ENCODE results near the gene CCNL1. TPM values are rescaled to one million over a fixed set of nuclear protein-coding genes. Genes with fewer than 3 reads are reported as not detected.
A peak's percentile ranks its signal among the peaks of the same experiment; 100 is the strongest.
"Not testable (repeated sequence)": the region's sequence is repeated elsewhere in the genome, so short reads cannot be mapped to it uniquely, and the experiment has no call there.

Gene CCNL1
- total and polyA plus RNA-seq, 8 donors, result 82.6 to 319 (median 205) TPM

DNA sequence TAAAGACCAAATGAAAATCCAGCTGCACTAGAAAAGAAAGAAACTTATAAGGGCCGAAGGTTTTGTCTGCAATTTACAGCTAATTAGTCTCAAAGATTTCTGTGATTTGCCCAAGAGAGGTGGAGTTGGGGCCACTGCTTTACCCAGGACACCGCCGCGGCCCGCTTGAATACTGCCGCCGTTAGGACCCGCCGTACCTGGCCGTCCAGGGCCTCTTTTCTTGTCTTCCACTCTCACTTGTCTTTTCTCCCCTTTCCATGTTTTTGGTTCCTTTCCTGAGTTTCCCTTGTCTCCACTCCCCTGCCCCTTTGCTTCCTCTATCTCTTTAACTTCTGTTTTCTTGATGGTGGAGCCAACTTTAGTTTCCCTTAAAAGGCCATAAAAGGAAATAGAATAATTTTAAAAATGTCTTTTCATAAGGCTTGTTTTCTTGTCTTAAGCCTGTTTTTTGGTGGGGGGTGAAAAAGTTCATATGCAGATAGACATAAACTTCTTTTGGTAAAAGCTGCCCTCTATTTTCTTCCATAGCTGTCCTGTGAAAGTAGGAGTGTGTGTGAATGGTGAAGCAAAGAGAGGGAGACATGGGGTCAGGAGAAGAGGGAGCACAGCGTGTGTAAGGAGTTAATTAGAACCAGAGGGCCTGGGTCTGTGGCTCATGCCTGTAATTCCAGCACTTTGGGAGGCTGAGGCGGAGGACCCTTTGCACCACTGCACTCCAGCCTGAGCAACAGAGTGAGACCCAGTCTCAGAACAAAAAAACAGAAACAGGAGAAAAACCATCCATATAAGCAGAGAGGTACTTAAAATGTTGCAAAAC lies 16.0 kb upstream of the CCNL1 start:
- Histone ChIP-seq H3K27me3 (no peaks in the 10 kb centered on the region), H3K9me3 (peaks cover 0 to 2% of the 10 kb centered on the region in 2 donors), H3K36me3 (no peaks in the 10 kb centered on the region), H3K27ac (peak overlapping the region; percentile 98 to 99), H3K4me3 (peak overlapping the region; percentile 38 to 55), H3K4me1 (peaks cover 15 to 36% of the 10 kb centered on the region in 2 donors)
- TF ChIP-seq, protein P1, sequence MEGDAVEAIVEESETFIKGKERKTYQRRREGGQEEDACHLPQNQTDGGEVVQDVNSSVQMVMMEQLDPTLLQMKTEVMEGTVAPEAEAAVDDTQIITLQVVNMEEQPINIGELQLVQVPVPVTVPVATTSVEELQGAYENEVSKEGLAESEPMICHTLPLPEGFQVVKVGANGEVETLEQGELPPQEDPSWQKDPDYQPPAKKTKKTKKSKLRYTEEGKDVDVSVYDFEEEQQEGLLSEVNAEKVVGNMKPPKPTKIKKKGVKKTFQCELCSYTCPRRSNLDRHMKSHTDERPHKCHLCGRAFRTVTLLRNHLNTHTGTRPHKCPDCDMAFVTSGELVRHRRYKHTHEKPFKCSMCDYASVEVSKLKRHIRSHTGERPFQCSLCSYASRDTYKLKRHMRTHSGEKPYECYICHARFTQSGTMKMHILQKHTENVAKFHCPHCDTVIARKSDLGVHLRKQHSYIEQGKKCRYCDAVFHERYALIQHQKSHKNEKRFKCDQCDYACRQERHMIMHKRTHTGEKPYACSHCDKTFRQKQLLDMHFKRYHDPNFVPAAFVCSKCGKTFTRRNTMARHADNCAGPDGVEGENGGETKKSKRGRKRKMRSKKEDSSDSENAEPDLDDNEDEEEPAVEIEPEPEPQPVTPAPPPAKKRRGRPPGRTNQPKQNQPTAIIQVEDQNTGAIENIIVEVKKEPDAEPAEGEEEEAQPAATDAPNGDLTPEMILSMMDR (IDR thresholded peaks at IDR 0.05), result no peak
- intact Hi-C loops (cut with DNase I), result no loop called here
- peak in 2 of 4 donors; percentile 36 to 83 for DNase-seq
- peak; percentile 44 for ATAC-seq

DNA sequence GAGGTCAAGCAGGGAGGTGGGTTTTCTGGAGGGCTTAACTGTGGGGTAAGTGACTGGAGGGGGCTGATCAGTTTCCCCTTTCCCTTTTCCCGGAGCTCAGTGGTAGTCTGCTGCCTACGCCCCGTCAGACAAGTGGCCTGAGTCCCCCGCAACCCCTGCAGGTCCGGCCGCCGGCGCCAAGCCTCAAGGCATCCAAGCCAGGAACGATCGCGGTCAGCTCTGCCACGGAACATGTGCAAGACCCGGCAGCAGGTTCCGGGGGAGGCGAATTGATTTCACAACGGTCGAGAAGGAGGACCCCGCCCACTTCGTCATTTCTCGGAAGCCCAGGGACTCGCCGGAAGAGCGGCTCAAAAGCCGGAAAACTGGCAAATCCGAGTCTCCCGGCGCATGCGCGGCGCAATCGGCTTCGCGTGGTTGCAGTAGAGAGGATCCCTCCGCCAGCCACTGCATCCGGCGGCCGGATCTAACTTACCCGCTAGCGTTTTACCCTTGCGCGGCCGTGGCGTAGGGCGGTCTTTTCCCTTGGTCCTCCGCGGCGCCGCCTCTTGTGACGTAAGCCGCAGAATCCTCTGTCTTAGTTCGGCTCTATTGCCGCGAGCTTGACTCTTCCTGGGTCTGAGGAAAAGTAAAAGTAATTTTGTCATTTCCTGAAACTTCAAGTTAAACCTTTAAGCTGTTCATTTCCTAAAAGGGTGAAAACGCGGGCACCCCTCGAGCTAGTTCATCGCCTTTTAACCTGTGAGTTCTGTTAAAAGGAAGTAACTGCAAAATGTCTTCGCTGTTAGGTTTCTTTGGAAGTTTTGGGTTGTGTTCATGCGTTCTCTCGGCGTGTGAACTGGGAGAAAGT lies 14.9 kb upstream of the CCNL1 start:
- H3K4me1 ChIP-seq, result peaks cover 15 to 44% of the 10 kb centered on the region in 2 donors
- peak overlapping the region; percentile 98 to 99 for H3K27ac ChIP-seq
- intact Hi-C loops (cut with DNase I), result no loop called here
- DNase-seq (peak; percentile 99 to 100 (median 99)), ATAC-seq (peak; percentile 96)
- no peaks in the 10 kb centered on the region for H3K27me3 ChIP-seq
- H3K9me3 ChIP-seq, result peaks cover 0 to 2% of the 10 kb centered on the region in 2 donors
- H3K36me3 ChIP-seq, result no peaks in the 10 kb centered on the region
- TF ChIP-seq, protein P1 (IDR thresholded peaks at IDR 0.05), result no peak
- peak overlapping the region; percentile 45 to 55 for H3K4me3 ChIP-seq

DNA sequence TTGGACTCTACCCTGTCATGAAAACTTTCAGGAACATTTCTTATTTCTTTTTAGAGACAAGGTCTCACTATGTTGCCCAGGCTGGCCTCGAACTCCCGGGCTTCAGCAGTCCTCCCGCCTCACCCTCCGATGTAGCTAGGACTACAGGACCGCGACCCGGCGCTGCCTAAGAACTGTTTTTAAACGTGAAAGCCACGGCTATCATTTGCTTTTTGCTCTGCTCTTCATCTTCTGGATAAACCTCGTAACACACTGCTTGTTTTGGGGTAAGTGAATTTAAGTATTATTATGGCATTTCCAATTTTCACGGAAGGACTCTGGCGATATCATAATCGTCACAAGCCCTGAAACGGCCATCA lies 14.3 kb upstream of the CCNL1 start:
- Histone ChIP-seq H3K9me3 (peaks cover 0 to 2% of the 10 kb centered on the region in 2 donors), H3K36me3 (no peaks in the 10 kb centered on the region), H3K4me1 (peaks cover 15 to 44% of the 10 kb centered on the region in 2 donors), H3K27me3 (no peaks in the 10 kb centered on the region), H3K4me3 (peak overlapping the region; percentile 45 to 55), H3K27ac (peak overlapping the region; percentile 98 to 99)
- peak; percentile 26 for ATAC-seq
- intact Hi-C loops (cut with DNase I), result no loop called here
- peak in 1 of 4 donors; percentile 76 for DNase-seq
- TF ChIP-seq, protein P1 (IDR thresholded peaks at IDR 0.05), result no peak

DNA sequence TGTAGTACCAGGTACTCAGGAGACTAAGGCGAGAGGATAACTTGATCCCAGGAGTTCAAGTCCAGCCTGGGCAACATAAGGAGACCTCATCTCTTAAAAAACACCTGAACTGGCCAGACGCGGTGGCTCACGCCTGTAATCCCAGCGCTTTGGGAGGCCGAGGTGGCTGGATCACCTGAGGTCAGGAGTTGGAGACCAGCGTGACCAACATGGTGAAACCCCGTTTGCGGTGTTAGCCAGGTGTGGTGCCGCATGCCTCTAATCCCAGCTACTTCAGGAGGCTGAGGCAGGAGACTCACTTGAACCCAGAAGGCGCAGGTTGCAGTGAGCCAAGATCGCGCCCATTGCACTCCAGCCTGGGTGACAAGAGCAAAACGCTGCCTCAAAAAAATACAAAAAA lies 13.4 kb upstream of the CCNL1 start:
- ATAC-seq; H3K27me3 ChIP-seq; H3K9me3 ChIP-seq; H3K4me3 ChIP-seq; DNase-seq; H3K36me3 ChIP-seq; H3K27ac ChIP-seq; intact Hi-C loops (cut with DNase I): not testable (repeated sequence)
- peaks cover 15 to 44% of the 10 kb centered on the region in 2 donors for H3K4me1 ChIP-seq

DNA sequence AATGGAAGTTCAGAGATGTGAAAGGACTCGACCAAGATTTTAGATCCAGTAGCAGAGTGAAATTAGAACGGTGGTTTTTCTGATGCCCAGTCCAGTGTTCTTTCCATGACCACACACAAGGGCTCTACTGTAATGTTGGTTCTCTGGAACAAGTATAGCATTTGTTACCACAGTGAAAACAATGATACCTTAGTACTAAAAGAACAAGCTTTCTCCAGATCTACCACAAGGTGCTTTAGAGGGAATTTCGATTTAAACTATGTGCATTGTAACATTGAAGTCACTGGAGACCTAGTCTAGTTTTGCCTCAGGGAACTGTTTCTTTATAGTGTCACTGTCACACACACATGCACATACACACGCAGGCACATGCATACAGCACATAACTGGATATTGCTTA lies 12.8 kb upstream of the CCNL1 start:
- intact Hi-C loops (cut with DNase I), result no loop called here
- TF ChIP-seq, protein P1 (IDR thresholded peaks at IDR 0.05), result no peak
- peaks cover 15 to 44% of the 10 kb centered on the region in 2 donors for H3K4me1 ChIP-seq
- no peak for DNase-seq
- no peak overlapping the region for H3K27ac ChIP-seq
- no peaks in the 10 kb centered on the region for H3K36me3 ChIP-seq
- no peaks in the 10 kb centered on the region for H3K27me3 ChIP-seq
- no peaks in the 10 kb centered on the region for H3K9me3 ChIP-seq
- H3K4me3 ChIP-seq, result no peak overlapping the region
- ATAC-seq, result no peak

All from left lung (tissue), 10 donors.